H1 (cell line): ENCODE results near the gene FREM1. TPM values are rescaled to one million over a fixed set of nuclear protein-coding genes. Genes with fewer than 3 reads are reported as not detected.

ENCODE experiments used
- CHD1 ChIP-seq: IDR thresholded peaks from 2 replicates; pipeline ENCODE4 v1.6.1; 2012; ENCODE audit warnings: low read depth, low read length, improper control_type of control experiment
- KDM4A ChIP-seq: IDR thresholded peaks from one replicate; pipeline ENCODE4 v1.7.1; 2012; ENCODE audit warnings: low read depth, mild to moderate bottlenecking, moderate library complexity, low read length, inconsistent platforms; ENCODE audit not compliant: severe bottlenecking
- KDM5A ChIP-seq: fragments of 200-600 bp; IDR thresholded peaks from 2 replicates; pipeline ENCODE4 v1.7.1; 2012; ENCODE audit warnings: mild to moderate bottlenecking, low read length, inconsistent platforms, mixed read lengths
- TBP ChIP-seq: IDR thresholded peaks from 2 replicates; pipeline ENCODE4 v1.6.1; 2011; ENCODE audit warnings: low read depth, low read length, improper control_type of control experiment
- polyA plus RNA-seq, 7 experiments: library from polyadenylated mRNA; depleted of rRNA in 3 of 7; stranded (reverse) in 5 of 7; unstranded in 2 of 7; fragments of >200 nt in 5 of 7; fragments of 200-250 nt in 2 of 7; gene quantifications; 1 replicate in 5 of 7; 2 replicates in 1 of 7; 4 replicates in 1 of 7; pipeline versions ENCODE4 v1.2.1 to v1.2.3, GENCODE V29; 2011 to 2013; ENCODE audit warnings: missing spikeins in 2 of 7, mixed read lengths in 2 of 7
- total RNA-seq: library from RNA; stranded (reverse); fragmentation: NEBNext Ultra II Directional; extraction: Animal tissue kit (Norgen Biotek cat#: 25700); gene quantifications from 2 replicates; pipeline ENCODE4 v1.2.1, GENCODE V29; 2021

The FREM1 gene
- total and polyA plus RNA-seq, 2 of the 8 experiments (the other 6 are each of a cell fraction or from before 2014, with no cell fraction given) = 2.6 to 3.1 TPM

DNA sequence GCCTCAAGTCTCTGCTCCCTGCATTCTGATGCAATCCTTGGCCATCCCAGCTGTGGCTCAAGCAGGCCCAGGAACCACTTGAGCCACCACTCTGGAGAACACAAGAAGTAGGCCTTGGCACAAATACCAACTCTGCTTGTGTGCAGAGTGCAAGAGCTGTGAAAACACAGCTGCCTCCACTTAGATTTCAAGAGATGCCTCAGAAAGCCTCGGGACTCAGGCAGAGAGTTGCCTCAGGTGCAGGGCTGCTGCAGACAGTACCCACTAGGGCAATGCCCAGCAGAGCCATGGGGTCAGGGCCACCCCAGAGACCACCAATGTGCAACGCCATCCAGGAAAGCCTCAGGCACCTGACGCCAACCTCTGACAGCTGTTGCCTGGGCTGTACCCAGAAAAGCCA is 82.4 kb downstream of the FREM1 start (continued):
- TF ChIP-seq CHD1 (no peak), TBP (no peak), KDM4A (no peak), KDM5A (no peak)
